Osteocyte (in vitro differentiated cells): ENCODE measurements around the gene RIN2. TPM values are rescaled to one million over a fixed set of nuclear protein-coding genes. Genes with fewer than 3 reads are reported as not detected.

ENCODE experiments used
- DNase-seq: peaks from one replicate; pipeline ENCODE4 v3.0.0; 2021; ENCODE audit warnings: mixed read lengths; ENCODE audit not compliant: unreplicated experiment; ENCODE audit errors: extremely low spot score
- H3K27ac Mint-ChIP-seq: one replicate; pipeline ENCODE4 v1.8.0; 2021; ENCODE audit warnings: mild to moderate bottlenecking, mixed read lengths; ENCODE audit not compliant: unreplicated experiment
- H3K27me3 Mint-ChIP-seq: one replicate; pipeline ENCODE4 v1.8.0; 2021; ENCODE audit warnings: mixed read lengths; ENCODE audit not compliant: unreplicated experiment
- H3K36me3 Mint-ChIP-seq: one replicate; pipeline ENCODE4 v1.8.0; 2021; ENCODE audit warnings: mixed read lengths; ENCODE audit not compliant: unreplicated experiment
- H3K4me1 Mint-ChIP-seq: one replicate; pipeline ENCODE4 v1.8.0; 2021; ENCODE audit warnings: mixed read lengths; ENCODE audit not compliant: unreplicated experiment
- H3K4me3 Mint-ChIP-seq: one replicate; pipeline ENCODE4 v1.8.0; 2021; ENCODE audit warnings: mild to moderate bottlenecking, moderate library complexity, mixed read lengths; ENCODE audit not compliant: unreplicated experiment
- H3K9me3 Mint-ChIP-seq: one replicate; pipeline ENCODE4 v1.8.0; 2021; ENCODE audit warnings: mixed read lengths; ENCODE audit not compliant: unreplicated experiment
- CTCF ChIP-seq: fragments of 200-600 bp; sonication (generic); IDR thresholded peaks from 2 replicates; pipeline ENCODE4 v1.5.0; 2021; ENCODE audit warnings: antibody characterized with exemption, mild to moderate bottlenecking, moderate library complexity
- total RNA-seq: library from RNA; stranded (reverse); gene quantifications from 2 replicates; pipeline ENCODE4 v1.2.1, GENCODE V29; 2021

RIN2 gene
- total RNA-seq, 1 donor from 2014 or later: 47.0 TPM

DNA sequence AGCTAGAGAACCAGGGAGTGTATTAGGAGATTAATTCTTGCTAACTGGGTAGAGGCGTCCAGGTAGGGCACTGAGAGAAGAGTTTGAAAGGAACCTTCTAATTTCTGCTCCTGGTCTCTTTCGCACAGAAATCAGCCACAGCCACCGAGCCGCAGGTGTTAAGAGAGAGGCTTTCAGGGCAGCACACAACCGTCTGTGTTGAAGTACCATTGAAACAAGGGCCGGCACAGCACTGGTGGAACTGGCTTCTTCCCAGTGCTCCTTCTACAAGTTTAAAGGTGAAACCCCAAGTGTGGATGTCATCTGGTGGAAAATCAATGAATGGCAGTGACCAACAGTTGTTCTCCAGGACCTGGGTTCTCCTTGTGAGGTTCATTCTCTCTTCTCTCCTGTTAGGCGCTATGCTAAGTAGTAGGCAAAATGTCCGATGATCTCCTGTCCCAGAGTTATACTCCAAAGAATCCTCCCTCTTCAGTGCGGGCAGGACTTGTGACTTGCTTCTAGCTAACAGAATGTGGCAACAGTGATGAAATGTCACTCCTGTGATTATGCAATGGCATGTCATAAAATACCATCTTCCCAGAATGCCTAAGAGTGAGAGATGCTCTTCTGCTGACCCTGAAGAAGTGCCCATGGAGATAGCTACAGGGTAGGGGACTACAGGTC is 15.0 kb upstream of the RIN2 start:
- no peak overlapping the region for H3K27ac Mint-ChIP-seq
- H3K4me3 Mint-ChIP-seq: no peak overlapping the region
- TF ChIP-seq CTCF: no peak
- no peaks in the 10 kb centered on the region for H3K9me3 Mint-ChIP-seq
- peaks cover 4% of the 10 kb centered on the region for H3K27me3 Mint-ChIP-seq
- no peaks in the 10 kb centered on the region for H3K4me1 Mint-ChIP-seq
- H3K36me3 Mint-ChIP-seq: no peaks in the 10 kb centered on the region
- DNase-seq: no peak

GRCh38 chr20:19743640-19743995 is 14.4 kb upstream of the RIN2 start:
- H3K27ac Mint-ChIP-seq: no peak overlapping the region
- no peak for TF ChIP-seq CTCF
- H3K27me3 Mint-ChIP-seq: peaks cover 4% of the 10 kb centered on the region
- H3K4me1 Mint-ChIP-seq: no peaks in the 10 kb centered on the region
- no peaks in the 10 kb centered on the region for H3K36me3 Mint-ChIP-seq
- H3K9me3 Mint-ChIP-seq: no peaks in the 10 kb centered on the region
- no peak overlapping the region for H3K4me3 Mint-ChIP-seq
- DNase-seq: no peak

DNA sequence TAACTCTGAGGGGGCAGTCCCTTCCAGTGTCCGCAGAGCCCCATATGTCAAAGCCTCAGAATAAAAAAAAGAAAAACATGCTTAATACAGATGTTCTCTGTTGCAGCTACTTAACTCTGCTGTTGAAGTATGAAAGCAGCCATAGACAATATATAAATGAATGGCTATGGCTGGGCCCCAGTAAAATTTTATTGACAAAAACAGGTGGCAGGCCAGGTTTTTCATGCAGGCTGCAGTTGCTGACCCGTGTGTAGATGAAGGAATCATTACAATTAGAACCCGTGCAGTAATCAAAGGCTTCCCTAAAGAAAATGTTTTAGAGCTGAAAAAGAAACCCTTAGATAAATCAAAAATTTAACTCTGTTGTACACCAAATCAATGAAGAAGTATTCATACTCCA is 13.0 kb upstream of the RIN2 start:
- H3K27me3 Mint-ChIP-seq: peaks cover 4% of the 10 kb centered on the region
- H3K27ac Mint-ChIP-seq: no peak overlapping the region
- H3K4me1 Mint-ChIP-seq: no peaks in the 10 kb centered on the region
- DNase-seq: peak; percentile 13
- no peaks in the 10 kb centered on the region for H3K9me3 Mint-ChIP-seq
- no peak overlapping the region for H3K4me3 Mint-ChIP-seq
- no peaks in the 10 kb centered on the region for H3K36me3 Mint-ChIP-seq
- TF ChIP-seq CTCF: no peak

DNA sequence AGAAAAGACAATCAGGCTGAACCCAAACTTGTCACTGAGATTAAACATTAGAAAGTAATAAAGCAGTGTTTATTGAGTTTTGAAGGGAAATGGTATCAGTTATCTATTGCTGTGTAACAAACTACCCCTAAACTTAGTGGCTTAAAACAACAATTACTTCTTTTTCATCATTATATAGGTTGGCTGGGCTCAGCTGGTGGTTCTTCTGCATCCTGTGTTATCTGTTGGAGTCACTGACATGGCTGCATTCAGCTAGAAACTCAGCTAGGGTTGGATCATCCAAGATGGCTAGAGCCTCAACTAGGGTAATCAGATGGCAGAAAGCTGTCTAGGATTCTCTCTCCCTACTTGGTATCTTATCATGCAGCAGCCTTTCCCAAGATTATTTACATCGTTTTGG is 12.5 kb upstream of the RIN2 start:
- H3K9me3 Mint-ChIP-seq: no peaks in the 10 kb centered on the region
- peaks cover under 1% of the 10 kb centered on the region for H3K4me1 Mint-ChIP-seq
- TF ChIP-seq CTCF: no peak
- no peak overlapping the region for H3K4me3 Mint-ChIP-seq
- H3K27ac Mint-ChIP-seq: no peak overlapping the region
- no peaks in the 10 kb centered on the region for H3K36me3 Mint-ChIP-seq
- H3K27me3 Mint-ChIP-seq: peaks cover 4% of the 10 kb centered on the region
- DNase-seq: peak; percentile 13

DNA sequence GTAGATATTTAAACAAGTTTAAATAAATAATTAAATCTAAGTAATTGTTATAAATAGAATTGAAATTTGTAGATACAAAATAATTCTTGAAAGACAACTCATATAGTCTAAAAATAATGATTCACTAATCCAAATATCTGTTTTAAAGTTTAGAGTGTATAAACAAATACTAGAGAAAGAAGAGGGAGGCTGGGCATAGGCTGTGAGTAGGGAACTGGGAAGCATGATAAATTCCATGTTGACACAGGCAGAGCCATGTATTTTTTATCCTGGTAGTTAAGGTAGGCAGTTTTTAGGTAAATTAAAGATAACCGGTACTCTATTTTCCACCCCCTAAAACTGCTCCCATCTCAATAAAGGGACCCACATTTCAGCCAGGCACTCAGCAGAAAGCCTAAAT is 11.7 kb upstream of the RIN2 start:
- H3K27ac Mint-ChIP-seq: no peak overlapping the region
- DNase-seq: no peak
- H3K4me1 Mint-ChIP-seq: peaks cover 2% of the 10 kb centered on the region
- no peak for TF ChIP-seq CTCF
- no peaks in the 10 kb centered on the region for H3K36me3 Mint-ChIP-seq
- H3K4me3 Mint-ChIP-seq: no peak overlapping the region
- H3K9me3 Mint-ChIP-seq: no peaks in the 10 kb centered on the region
- peaks cover 3% of the 10 kb centered on the region for H3K27me3 Mint-ChIP-seq
